ENCODE results near the gene MTHFD1. TPM values are rescaled to one million over a fixed set of nuclear protein-coding genes. Genes with fewer than 3 reads are reported as not detected.

Gene MTHFD1
- total and polyA plus RNA-seq, 2 of the 4 experiments (the other 2 are of a cell fraction) = 32.2 to 64.9 TPM

DNA sequence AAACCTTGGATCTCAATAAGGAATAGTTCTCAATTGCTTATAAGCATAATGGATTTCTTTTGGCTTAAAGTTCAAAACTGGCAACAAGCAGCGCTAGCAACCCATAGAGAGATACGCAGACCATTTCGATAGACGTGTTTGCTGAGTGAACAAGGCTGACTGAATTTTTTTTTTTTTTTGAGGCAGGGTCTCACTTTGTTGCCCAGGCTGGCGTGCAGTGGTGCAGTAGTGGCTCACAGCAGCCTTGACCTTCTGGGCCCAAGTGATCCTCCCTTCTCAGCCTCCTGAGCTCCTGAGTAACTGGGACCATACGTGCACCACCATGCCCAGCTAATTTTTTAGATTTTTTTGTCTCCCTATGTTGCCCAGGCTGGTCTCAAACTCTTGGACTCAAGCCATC lies 75.7 kb downstream of the MTHFD1 start:
- Histone ChIP-seq H3K79me1 (ENCODE audit: low read depth in 1 of 2, low read length in 2 of 2) (no peaks in the 10 kb centered on the region), H2BK5ac (ENCODE audit: low read depth, low read length, poor library complexity, severe bottlenecking) (no peak overlapping the region), H3K4ac (ENCODE audit: low read depth, low read length) (no peak overlapping the region), H2AFZ (replicated peaks; ENCODE audit: low read length, poor library complexity) (no peak overlapping the region), H3K9ac (ENCODE audit: low read depth, low read length) (no peak overlapping the region), H4K5ac (ENCODE audit: low read depth, low read length) (no peak overlapping the region), H3K27me3 (ENCODE audit: control insufficient read depth, insufficient read depth, low read length) (no peaks in the 10 kb centered on the region), H3K23ac (ENCODE audit: low read depth, low read length) (no peak overlapping the region), H2AK9ac (replicated peaks; ENCODE audit: low read depth, low read length, poor library complexity) (no peak overlapping the region), H3K56ac (ENCODE audit: extremely low read depth, insufficient read depth, low read length) (no peak overlapping the region), H4K91ac (ENCODE audit: insufficient read depth, low read depth, low read length) (no peak overlapping the region), H4K20me1 (ENCODE audit: insufficient read depth, low read length) (no peaks in the 10 kb centered on the region), H4K8ac (ENCODE audit: low read depth in 2 of 2, low read length in 2 of 2) (no peak overlapping the region), H3K4me2 (ENCODE audit: low read depth, low read length) (no peak overlapping the region), H3K27ac (ENCODE audit: insufficient read depth, low read length) (no peak overlapping the region), H3K4me1 (ENCODE audit: control insufficient read depth, insufficient read depth, low read length) (peaks cover 1% of the 10 kb centered on the region; the same call in 1 of the 2 replicates), H2AK5ac (ENCODE audit: low read depth, low read length) (no peak overlapping the region), H3K9me3 (ENCODE audit: control insufficient read depth, insufficient read depth, low read length) (no peaks in the 10 kb centered on the region), H3K36me3 (ENCODE audit: control insufficient read depth, insufficient read depth, low read length) (no peaks in the 10 kb centered on the region; the same call in 1 of the 2 replicates), H3K9me1 (ENCODE audit: insufficient read depth, low read length) (0 out of 2 replicates have a peak, but pooled peaks cover 4% of the 10 kb centered on the region), H3K4me3 (ENCODE audit: insufficient read depth, low read depth, low read length) (no peak overlapping the region), H2BK120ac (ENCODE audit: low read depth, low read length) (no peak overlapping the region), H3K18ac (ENCODE audit: low read depth, low read length) (no peak overlapping the region), H2BK20ac (ENCODE audit: low read depth, low read length) (no peak overlapping the region), H2BK15ac (ENCODE audit: low read depth, low read length) (no peak overlapping the region), H3K14ac (replicated peaks; ENCODE audit: low read depth, low read length) (no peak overlapping the region)
- in situ Hi-C loops (cut with MboI; ENCODE audit: low sequenced_read_pairs) = no loop called here
- dilution Hi-C loops (cut with HindIII; ENCODE audit: low sequenced_read_pairs, unreplicated experiment) = no loop called here
- no TSS peak for BruUV-seq (replicated peaks)
- ATAC-seq (ENCODE audit: low read depth) (no peak), DNase-seq (no peak)
- WGBS, 2 experiments (ENCODE audit: extremely low coverage in 2 of 2, insufficient read length in 1 of 2) = 92% methylated on average over 5 of the region's 6 CpGs; no CpG with 5 or more reads in 1 of the 2 experiments
- ChIA-PET POLR2A (ENCODE audit: unreplicated experiment) (no interaction called here), CTCF (no interaction called here)
- intact Hi-C loops (cut with micrococcal nuclease) = no loop called here
- TF ChIP-seq NFE2L2 (IDR thresholded peaks at IDR 0.05; ENCODE audit: low read depth, low read length) (no peak), CEBPB (IDR thresholded peaks at IDR 0.05; ENCODE audit: low read depth, low read length) (no peak), CHD1 (IDR thresholded peaks at IDR 0.05; ENCODE audit: low read depth, low read length) (no peak), MAZ (IDR thresholded peaks at IDR 0.05; ENCODE audit: borderline replicate concordance, low read depth, low read length) (no peak), MXI1 (IDR thresholded peaks at IDR 0.05; ENCODE audit: borderline replicate concordance, low read depth, low read length) (no peak), CTCF (conservative IDR thresholded peaks at IDR 0.05; ENCODE audit: low read depth, low read length) (no peak), SMC3 (IDR thresholded peaks at IDR 0.05; ENCODE audit: low read depth, low read length) (no peak), ELK1 (IDR thresholded peaks at IDR 0.05; ENCODE audit: borderline replicate concordance, low read depth, low read length) (no peak), MAFK (IDR thresholded peaks at IDR 0.05; ENCODE audit: low read depth, low read length) (no peak), RAD21 (IDR thresholded peaks at IDR 0.05; ENCODE audit: low read length) (no peak), POLR2A (IDR thresholded peaks at IDR 0.05; ENCODE audit: low read depth, low read length) (no peak), RCOR1 (IDR thresholded peaks at IDR 0.05; ENCODE audit: insufficient replicate concordance, low read length) (no peak), FOS (IDR thresholded peaks at IDR 0.05; ENCODE audit: low read depth, low read length) (no peak), RFX5 (IDR thresholded peaks at IDR 0.05; ENCODE audit: low read depth, low read length) (no peak), BHLHE40 (IDR thresholded peaks at IDR 0.05; ENCODE audit: low read depth, low read length) (no peak)

Measured in IMR-90 (cell line).